KMS-11 (cell line): ENCODE measurements around the gene FBXO24.

Experiments
- H2AFZ ChIP-seq: fragments of 200-600 bp; sonication (generic); 2 replicates; pipeline ENCODE4 v1.6.1; 2016; ENCODE audit warnings: antibody characterized with exemption, mixed run types, low read depth
- H3K27ac ChIP-seq: fragments of 200-600 bp; sonication (generic); 2 replicates; pipeline ENCODE4 v1.6.1; 2016; ENCODE audit warnings: mild to moderate bottlenecking, mixed run types
- H3K27me3 ChIP-seq: fragments of 200-600 bp; sonication (generic); 2 replicates; pipeline ENCODE4 v1.6.1; 2017; ENCODE audit warnings: mild to moderate bottlenecking, low read depth, mixed run types, moderate library complexity; ENCODE audit not compliant: insufficient read depth
- H3K36me3 ChIP-seq: fragments of 200-600 bp; sonication (generic); 2 replicates; pipeline ENCODE4 v1.6.1; 2017; ENCODE audit warnings: mild to moderate bottlenecking, mixed run types; ENCODE audit not compliant: insufficient read depth
- H3K4me1 ChIP-seq: fragments of 200-600 bp; sonication (generic); 2 replicates; pipeline ENCODE4 v1.6.1; 2016; ENCODE audit warnings: mild to moderate bottlenecking, low read depth, mixed run types; ENCODE audit not compliant: poor library complexity, severe bottlenecking
- H3K4me2 ChIP-seq: fragments of 200-600 bp; sonication (generic); 2 replicates; pipeline ENCODE4 v1.7.0; 2016; ENCODE audit warnings: mild to moderate bottlenecking, mixed run types
- H3K4me3 ChIP-seq: fragments of 200-600 bp; sonication (generic); IDR thresholded peaks from 2 replicates; pipeline ENCODE4 v1.6.1; 2017; ENCODE audit warnings: low read depth, low read length, mixed read lengths; ENCODE audit not compliant: insufficient read depth
- H3K79me2 ChIP-seq: fragments of 200-600 bp; sonication (generic); 2 replicates; pipeline ENCODE4 v1.6.1; 2016; ENCODE audit warnings: low read depth, mixed run types; ENCODE audit not compliant: insufficient read depth
- H3K9ac ChIP-seq: fragments of 200-600 bp; sonication (generic); 2 replicates; pipeline ENCODE4 v1.6.1; 2016; ENCODE audit warnings: mild to moderate bottlenecking, mixed run types
- H4K20me1 ChIP-seq: fragments of 200-600 bp; sonication (generic); 2 replicates; pipeline ENCODE4 v1.6.1; 2016; ENCODE audit warnings: mild to moderate bottlenecking, mixed run types; ENCODE audit not compliant: insufficient read depth
- CTCF ChIP-seq: fragments of 200-600 bp; sonication (generic); conservative IDR thresholded peaks from 2 replicates; pipeline ENCODE4 v1.6.1; 2017; ENCODE audit warnings: low read depth, mild to moderate bottlenecking, antibody characterized with exemption, low read length, moderate library complexity, mixed read lengths

FBXO24 gene

DNA sequence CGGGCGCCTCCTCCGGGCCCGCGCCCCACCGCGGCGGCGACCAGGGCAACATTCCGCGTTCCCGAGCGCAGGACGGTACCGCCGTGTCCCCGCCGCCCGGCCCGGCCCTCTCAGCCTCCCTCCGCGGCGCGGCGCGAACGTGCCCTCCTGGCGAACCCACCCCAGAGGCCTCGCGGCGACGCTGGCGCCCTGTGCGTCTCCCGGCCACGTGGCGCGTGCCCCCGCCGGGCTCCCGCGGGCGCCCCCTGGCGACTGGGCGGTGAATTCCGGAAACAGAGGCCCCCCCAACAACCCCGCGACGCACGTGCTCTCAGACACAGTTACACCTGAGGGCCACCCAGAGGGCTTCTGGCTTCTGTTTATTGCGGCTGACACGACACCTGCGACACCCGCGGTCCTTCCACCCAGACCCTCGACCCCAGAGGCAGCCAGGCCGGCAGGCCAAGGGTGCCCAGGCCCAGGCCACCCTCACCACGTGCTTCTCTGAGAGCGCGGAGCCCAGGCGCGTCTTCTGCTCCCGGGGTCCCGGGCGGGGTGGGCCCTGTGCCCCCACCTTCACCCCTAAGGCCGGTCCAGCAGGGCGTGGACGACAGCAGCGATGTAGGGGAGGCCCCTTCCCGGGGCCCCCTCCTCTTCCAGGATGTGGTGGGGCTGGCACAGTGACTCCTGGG, 12.3 kb upstream of the FBXO24 start, which contains the start of gene SAP25:
Gene SAP25, minus strand, starts transcription at position 210 of the 671 bp plus-strand sequence. Its CDS starts 158 bp downstream, at position 52.
- TF ChIP-seq CTCF, result no peak
- no peak within 1 kb of the TSS for H3K9ac ChIP-seq
- H3K27ac ChIP-seq, result no peak within 1 kb of the TSS
- no peaks in the 10 kb centered on the region for H4K20me1 ChIP-seq
- no peaks in the 10 kb centered on the region for H3K4me1 ChIP-seq
- H3K4me2 ChIP-seq, result no peak within 1 kb of the TSS
- H3K27me3 ChIP-seq, result no peaks in the 10 kb centered on the region
- no peaks in the 10 kb centered on the region for H3K79me2 ChIP-seq
- no peak within 1 kb of the TSS for H2AFZ ChIP-seq
- no peak within 1 kb of the TSS for H3K4me3 ChIP-seq
- H3K36me3 ChIP-seq, result no peaks in the 10 kb centered on the region

- no peaks in the 10 kb centered on the region for H4K20me1 ChIP-seq
- H3K36me3 ChIP-seq, result no peaks in the 10 kb centered on the region
- no peak overlapping the region for H3K4me2 ChIP-seq
- H3K4me3 ChIP-seq, result no peak overlapping the region
- H3K79me2 ChIP-seq, result no peaks in the 10 kb centered on the region
- no peaks in the 10 kb centered on the region for H3K4me1 ChIP-seq
- TF ChIP-seq CTCF, result no peak
- H3K9ac ChIP-seq, result no peak overlapping the region
- no peak overlapping the region for H2AFZ ChIP-seq
- H3K27ac ChIP-seq, result no peak overlapping the region
- no peaks in the 10 kb centered on the region for H3K27me3 ChIP-seq
Observed at GRCh38 chr7:100574362-100575205, 11.5 kb upstream of the FBXO24 start.

DNA sequence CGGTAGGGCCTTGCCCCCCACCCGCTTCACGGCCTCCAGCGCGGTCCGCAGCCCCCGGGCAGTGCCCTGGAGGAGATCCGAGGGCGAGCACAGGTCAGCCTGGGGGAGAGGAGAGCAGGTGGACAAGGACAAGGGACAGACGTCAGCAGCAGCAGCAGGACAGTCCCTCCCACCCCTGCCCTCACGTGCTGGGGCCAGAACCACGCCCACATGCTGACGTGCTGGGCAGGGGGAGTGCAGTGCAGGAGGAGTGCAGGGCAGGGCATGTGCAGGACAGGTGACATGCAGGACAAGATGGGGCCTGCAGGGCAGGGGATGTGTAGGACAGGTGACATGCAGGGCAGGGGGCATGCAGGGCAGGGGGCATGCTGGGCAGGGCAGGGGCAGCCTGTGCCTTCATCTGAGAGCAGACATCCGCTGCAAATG, 10.9 kb upstream of the FBXO24 start:
- H2AFZ ChIP-seq, result no peak overlapping the region
- no peaks in the 10 kb centered on the region for H3K79me2 ChIP-seq
- no peaks in the 10 kb centered on the region for H3K36me3 ChIP-seq
- H3K4me3 ChIP-seq, result no peak overlapping the region
- H3K9ac ChIP-seq, result no peak overlapping the region
- no peak overlapping the region for H3K4me2 ChIP-seq
- H4K20me1 ChIP-seq, result no peaks in the 10 kb centered on the region
- H3K27ac ChIP-seq, result no peak overlapping the region
- no peak for TF ChIP-seq CTCF
- H3K4me1 ChIP-seq, result no peaks in the 10 kb centered on the region
- H3K27me3 ChIP-seq, result no peaks in the 10 kb centered on the region

DNA sequence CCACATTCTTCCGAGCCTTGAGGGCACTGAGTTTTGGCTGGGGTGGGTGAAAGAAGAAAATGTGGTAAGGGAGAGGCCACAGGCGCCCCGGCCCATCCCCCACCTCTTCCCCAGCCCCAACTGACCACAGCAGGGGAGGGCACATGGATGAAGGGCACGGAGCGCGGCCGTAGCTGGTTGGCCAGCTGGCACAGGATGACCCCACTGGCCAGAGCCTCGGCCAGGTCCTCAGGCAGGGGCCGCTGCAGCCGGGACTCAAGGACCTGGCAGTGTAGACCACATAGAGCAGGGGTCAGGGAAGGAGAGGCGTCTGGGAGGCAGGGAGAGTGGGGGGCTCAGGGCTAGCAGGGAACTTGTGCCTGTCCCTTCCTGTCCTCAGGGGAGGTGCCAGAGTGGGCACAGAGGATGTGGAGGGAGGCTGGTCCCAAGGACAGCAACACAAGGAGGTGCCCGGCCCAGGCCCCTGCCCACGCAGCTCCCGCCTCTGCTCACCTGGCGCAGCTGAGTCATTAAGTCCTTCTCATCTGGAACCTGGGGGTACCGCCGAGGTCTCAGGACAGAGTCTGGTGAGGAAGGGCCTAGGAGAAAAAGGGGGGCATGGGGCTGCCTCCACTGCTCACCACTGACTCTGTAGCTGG, 10.3 kb upstream of the FBXO24 start:
- Histone ChIP-seq H3K36me3 (no peaks in the 10 kb centered on the region), H3K4me2 (no peak overlapping the region), H3K9ac (no peak overlapping the region), H3K4me3 (no peak overlapping the region), H3K4me1 (no peaks in the 10 kb centered on the region), H3K27ac (no peak overlapping the region), H2AFZ (no peak overlapping the region), H3K79me2 (no peaks in the 10 kb centered on the region), H4K20me1 (no peaks in the 10 kb centered on the region), H3K27me3 (no peaks in the 10 kb centered on the region)
- no peak for TF ChIP-seq CTCF
